ENCODE measurements around the gene MKNK2. TPM values are rescaled to one million over a fixed set of nuclear protein-coding genes. Genes with fewer than 3 reads are reported as not detected.

The MKNK2 gene
- total RNA-seq, 1 experiment from 2014 or later = 271 TPM

GRCh38 chr19:2047076-2047448 is 4.0 kb downstream of the MKNK2 start:
- Histone ChIP-seq H3K36me3 (ENCODE audit: control insufficient read depth in 1 of 2, insufficient read depth in 2 of 2, low read length in 2 of 2) (peaks cover 5 to 20% of the 10 kb centered on the region in 2 experiments; a peak in 3 of 4 replicates), H3K27ac (ENCODE audit: low read depth, low read length) (peak overlapping the region; percentile 56), H3K9me2 (ENCODE audit: insufficient read depth) (no peaks in the 10 kb centered on the region), H3K9ac (ENCODE audit: low read length) (peak overlapping the region; percentile 45), H3K4me2 (ENCODE audit: low read length) (peak overlapping the region; percentile 100), H3K27me3 (ENCODE audit: insufficient read depth, low read length) (no peaks in the 10 kb centered on the region), H4K20me1 (ENCODE audit: insufficient read depth) (peaks cover 5% of the 10 kb centered on the region; the same call in 1 of the 2 replicates), H3K4me1 (ENCODE audit: control insufficient read depth in 1 of 2, insufficient read depth in 2 of 2, low read length in 2 of 2) (peaks cover 51 to 83% of the 10 kb centered on the region in 2 experiments), H3K4me3 (replicated peaks in 1 of 2; ENCODE audit: low read depth in 1 of 2, low read length in 2 of 2) (peak overlapping the region in 1 of 2 experiments; percentile 11; a peak in 1 of 4 replicates), H3K9me3 (ENCODE audit: control insufficient read depth in 1 of 2, insufficient read depth in 1 of 2, low read depth in 1 of 2, low read length in 2 of 2) (no peaks in the 10 kb centered on the region), H3K79me2 (ENCODE audit: insufficient read depth, low read length) (peaks cover 56% of the 10 kb centered on the region), H2AFZ (ENCODE audit: low read depth, low read length, poor library complexity, severe bottlenecking) (no peak overlapping the region)
- no TSS peak for BruUV-seq (replicated peaks)
- POLR2A ChIA-PET = interaction anchor here (1.0 to 1.9 kb wide), 2 partner anchors 12 to 13 kb away, joined by 5 to 6 read pairs; no protein-coding TSS in a partner anchor
- ATAC-seq (peak; percentile 1; the same call in 1 of the 2 replicates), DNase-seq (ENCODE audit: low read depth, low spot score) (no peak)
- RAD21 ChIA-PET (ENCODE audit: low non-redundant PET in 1 of 2, low total read pairs in 2 of 2, uncharacterized antibody in 2 of 2, unreplicated experiment in 2 of 2) = interaction anchor here in 1 of 2 experiments (0.5 kb wide), 1 partner anchor 27 kb away, joined by 5 read pairs; no protein-coding TSS in a partner anchor
- CTCF ChIA-PET = no interaction called here
- no peak for TF ChIP-seq SRF (IDR thresholded peaks at IDR 0.05; ENCODE audit: low read depth)
- peak in 2 of 3 experiments; percentile 9 to 18; a peak in 1 of 6 replicates for TF ChIP-seq CTCF (IDR thresholded peaks at IDR 0.05 in 2 of 3, conservative IDR thresholded peaks at IDR 0.05 in 1 of 3; ENCODE audit: borderline replicate concordance in 1 of 3, insufficient read depth in 1 of 3, low read depth in 2 of 3, low read length in 2 of 3)
- intact Hi-C loops (cut with micrococcal nuclease) = no loop called here

GRCh38 chr19:2046046-2046907 is 4.8 kb downstream of the MKNK2 start:
- intact Hi-C loops (cut with micrococcal nuclease) = no loop called here
- Histone ChIP-seq H4K20me1 (ENCODE audit: insufficient read depth) (peaks cover 5% of the 10 kb centered on the region; the same call in 1 of the 2 replicates), H3K27me3 (ENCODE audit: insufficient read depth, low read length) (no peaks in the 10 kb centered on the region)

More at GRCh38 chr19:2046046-2046907, 4.8 kb downstream of the MKNK2 start:
- Histone ChIP-seq H3K36me3 (ENCODE audit: control insufficient read depth in 1 of 2, insufficient read depth in 2 of 2, low read length in 2 of 2) (peaks cover 5 to 25% of the 10 kb centered on the region in 2 experiments; a peak in 3 of 4 replicates), H3K27ac (ENCODE audit: low read depth, low read length) (no peak overlapping the region; the same call in 1 of the 2 replicates), H3K4me1 (ENCODE audit: control insufficient read depth in 1 of 2, insufficient read depth in 2 of 2, low read length in 2 of 2) (peaks cover 50 to 82% of the 10 kb centered on the region in 2 experiments), H3K79me2 (ENCODE audit: insufficient read depth, low read length) (peaks cover 61% of the 10 kb centered on the region), H3K4me3 (replicated peaks in 1 of 2; ENCODE audit: low read depth in 1 of 2, low read length in 2 of 2) (no peak overlapping the region), H3K4me2 (ENCODE audit: low read length) (no peak overlapping the region), H3K9ac (ENCODE audit: low read length) (peak overlapping the region; percentile 45; the same call in 1 of the 2 replicates), H3K9me2 (ENCODE audit: insufficient read depth) (no peaks in the 10 kb centered on the region), H3K9me3 (ENCODE audit: control insufficient read depth in 1 of 2, insufficient read depth in 1 of 2, low read depth in 1 of 2, low read length in 2 of 2) (no peaks in the 10 kb centered on the region), H2AFZ (ENCODE audit: low read depth, low read length, poor library complexity, severe bottlenecking) (no peak overlapping the region)
- RAD21 ChIA-PET (ENCODE audit: low non-redundant PET in 1 of 2, low total read pairs in 2 of 2, uncharacterized antibody in 2 of 2, unreplicated experiment in 2 of 2) = no interaction called here
- no peak for TF ChIP-seq ZNF274 (IDR thresholded peaks at IDR 0.05; ENCODE audit: low read depth, low read length)
- no peak for TF ChIP-seq YY1 (IDR thresholded peaks at IDR 0.05; ENCODE audit: extremely low read depth, insufficient replicate concordance, low read depth, low read length)
- TF ChIP-seq EZH2 (IDR thresholded peaks at IDR 0.05) = no peak
- no peak for TF ChIP-seq MAX (IDR thresholded peaks at IDR 0.05)
- no peak for TF ChIP-seq ZBTB33 (IDR thresholded peaks at IDR 0.05; ENCODE audit: extremely low read depth, insufficient replicate concordance, low read length)
- no peak for TF ChIP-seq ATF3 (IDR thresholded peaks at IDR 0.05)
- TF ChIP-seq CBX3 (IDR thresholded peaks at IDR 0.05; ENCODE audit: low read depth) = no peak
- no peak for TF ChIP-seq JUND (IDR thresholded peaks at IDR 0.05)
- TF ChIP-seq ELF1 (IDR thresholded peaks at IDR 0.05; ENCODE audit: borderline replicate concordance, low read depth) = no peak
- no peak for TF ChIP-seq POLR2AphosphoS5 (IDR thresholded peaks at IDR 0.05; ENCODE audit: low read depth, low read length)
- no peak for TF ChIP-seq RAD21 (IDR thresholded peaks at IDR 0.05; ENCODE audit: low read depth)
- TF ChIP-seq FOSL1 (IDR thresholded peaks at IDR 0.05; ENCODE audit: low read depth) = no peak
- CTCF ChIA-PET = no interaction called here
- POLR2A ChIA-PET = interaction anchor here (0.8 to 1.9 kb wide), 2 partner anchors 11 to 14 kb away, joined by 3 to 5 read pairs; no protein-coding TSS in a partner anchor
- BruUV-seq (replicated peaks) = no TSS peak
- no peak for DNase-seq (ENCODE audit: low read depth, low spot score)
- ATAC-seq = no peak
